HEK293 (cell line): ENCODE measurements around the gene CETP.

ENCODE experiments used
- CTCF ChIA-PET: fragments of 350-600 bp; formaldehyde crosslinking; extraction: SDS; loops from one replicate; lab custom pipeline; 2021; ENCODE audit warnings: antibody characterized with exemption; lab: Yijun Ruan, JAX
- POLR2A ChIA-PET: fragments of 300-600 bp; formaldehyde crosslinking; extraction: SDS; loops from one replicate; lab custom pipeline; 2020; ENCODE audit warnings: antibody characterized with exemption, inconsistent platforms; lab: Yijun Ruan, JAX
- H3K27ac ChIP-seq: fragments of 200-500 bp; sonication (Bioruptor generic); 2 replicates; pipeline ENCODE4 v1.5.1; 2014; ENCODE audit warnings: low read depth, low read length, control low read depth, inconsistent platforms; ENCODE audit errors: extremely low read depth
- H3K36me3 ChIP-seq, 2 experiments: fragments of 200-500 bp in 1 of 2; sonication (Bioruptor generic) in 1 of 2; 1 replicate in 1 of 2; 2 replicates in 1 of 2; pipeline ENCODE4 v1.5.1; 2014 to 2017; ENCODE audit warnings: inconsistent platforms in 2 of 2, low read length in 2 of 2; ENCODE audit not compliant: control insufficient read depth in 2 of 2, insufficient read depth in 1 of 2
- H3K4me1 ChIP-seq: fragments of 200-500 bp; sonication (Bioruptor generic); 2 replicates; pipeline ENCODE4 v1.5.1; 2014; ENCODE audit warnings: mild to moderate bottlenecking, low read length, inconsistent platforms; ENCODE audit not compliant: control insufficient read depth, insufficient read depth
- H3K4me3 ChIP-seq: 2 replicates; pipeline ENCODE4 v1.5.1; 2011; ENCODE audit warnings: low read depth, mild to moderate bottlenecking, control low read depth, low read length, moderate library complexity
- H3K9me3 ChIP-seq: fragments of 200-500 bp; sonication (Bioruptor generic); 2 replicates; pipeline ENCODE4 v1.5.1; 2014; ENCODE audit warnings: low read depth, low read length, inconsistent platforms; ENCODE audit not compliant: control insufficient read depth, insufficient read depth
- BCL11A ChIP-seq: fragments of 450-650 bp; formaldehyde crosslinking; IDR thresholded peaks from 2 replicates; pipeline ENCODE4 v1.5.1; 2016; ENCODE audit warnings: low read depth, missing biosample characterization, missing genetic modification characterization
- FEZF1 ChIP-seq: fragments of 450-650 bp; formaldehyde crosslinking; IDR thresholded peaks from 2 replicates; pipeline ENCODE4 v1.5.1; 2016; ENCODE audit warnings: missing biosample characterization, missing genetic modification characterization
- MZF1 ChIP-seq: fragments of 450-650 bp; formaldehyde crosslinking; IDR thresholded peaks from 2 replicates; pipeline ENCODE4 v1.5.1; 2017; ENCODE audit warnings: missing biosample characterization, missing genetic modification characterization, borderline replicate concordance
- SALL2 ChIP-seq: fragments of 450-650 bp; formaldehyde crosslinking; IDR thresholded peaks from 2 replicates; pipeline ENCODE4 v1.5.0; 2017; ENCODE audit warnings: missing biosample characterization, mild to moderate bottlenecking, missing genetic modification characterization, borderline replicate concordance
- SCRT2 ChIP-seq: fragments of 450-650 bp; formaldehyde crosslinking; IDR thresholded peaks from 2 replicates; pipeline ENCODE4 v1.5.1; 2016; ENCODE audit warnings: missing biosample characterization, missing genetic modification characterization
- ZBTB1 ChIP-seq: fragments of 450-650 bp; formaldehyde crosslinking; IDR thresholded peaks from 2 replicates; pipeline ENCODE4 v1.5.1; 2016; ENCODE audit warnings: missing biosample characterization, missing genetic modification characterization
- ZBTB48 ChIP-seq: fragments of 450-650 bp; formaldehyde crosslinking; IDR thresholded peaks from 2 replicates; pipeline ENCODE4 v1.5.1; 2016; ENCODE audit warnings: missing biosample characterization, missing genetic modification characterization
- ZFP41 ChIP-seq: fragments of 450-650 bp; formaldehyde crosslinking; IDR thresholded peaks from 2 replicates; pipeline ENCODE4 v1.5.1; 2016; ENCODE audit warnings: missing biosample characterization, missing genetic modification characterization, borderline replicate concordance
- ZNF10 ChIP-seq: fragments of 450-650 bp; formaldehyde crosslinking; IDR thresholded peaks from 2 replicates; pipeline ENCODE4 v1.5.1; 2017; ENCODE audit warnings: missing biosample characterization, missing genetic modification characterization
- ZNF114 ChIP-seq: fragments of 450-650 bp; formaldehyde crosslinking; IDR thresholded peaks from 2 replicates; pipeline ENCODE4 v1.5.0; 2017; ENCODE audit warnings: missing biosample characterization, missing genetic modification characterization
- ZNF274 ChIP-seq, 2 experiments: fragments of 200-500 bp in 1 of 2; fragments of 450-650 bp in 1 of 2; sonication (Bioruptor generic) in 1 of 2; formaldehyde crosslinking in 1 of 2; IDR thresholded peaks; 2 replicates each; pipeline versions ENCODE4 v1.5.1 to v1.6.1; 2014 to 2016; ENCODE audit warnings: borderline replicate concordance in 1 of 2, inconsistent platforms in 1 of 2, low read length in 1 of 2, missing biosample characterization in 1 of 2, missing genetic modification characterization in 1 of 2
- ZNF292 ChIP-seq: fragments of 450-650 bp; formaldehyde crosslinking; IDR thresholded peaks from 2 replicates; pipeline ENCODE4 v1.5.1; 2016; ENCODE audit warnings: low read depth, missing biosample characterization, missing genetic modification characterization, borderline replicate concordance
- ZNF341 ChIP-seq: fragments of 450-650 bp; formaldehyde crosslinking; IDR thresholded peaks from 2 replicates; pipeline ENCODE4; 2016; ENCODE audit warnings: low read depth, missing biosample characterization, missing genetic modification characterization
- ZNF423 ChIP-seq: fragments of 450-650 bp; formaldehyde crosslinking; IDR thresholded peaks from 2 replicates; pipeline ENCODE4 v1.5.1; 2016; ENCODE audit warnings: missing biosample characterization, missing genetic modification characterization
- ZNF433 ChIP-seq: fragments of 450-650 bp; formaldehyde crosslinking; IDR thresholded peaks from 2 replicates; pipeline ENCODE4 v1.5.1; 2016; ENCODE audit warnings: missing biosample characterization, missing genetic modification characterization, low read depth
- ZNF514 ChIP-seq: fragments of 450-650 bp; formaldehyde crosslinking; IDR thresholded peaks from 2 replicates; pipeline ENCODE4 v1.5.1; 2016; ENCODE audit warnings: missing biosample characterization, missing genetic modification characterization
- ZNF544 ChIP-seq: fragments of 450-650 bp; formaldehyde crosslinking; IDR thresholded peaks from 2 replicates; pipeline ENCODE4 v1.5.0; 2017; ENCODE audit warnings: missing biosample characterization, missing genetic modification characterization
- ZNF560 ChIP-seq: fragments of 450-650 bp; formaldehyde crosslinking; IDR thresholded peaks from 2 replicates; pipeline ENCODE4 v1.5.1; 2017; ENCODE audit warnings: missing biosample characterization, missing genetic modification characterization, borderline replicate concordance
- ZNF596 ChIP-seq: fragments of 450-650 bp; IDR thresholded peaks from 2 replicates; pipeline ENCODE4 v1.5.0; 2018; ENCODE audit warnings: missing biosample characterization, mild to moderate bottlenecking, missing genetic modification characterization, moderate library complexity
- ZNF629 ChIP-seq: fragments of 450-650 bp; formaldehyde crosslinking; IDR thresholded peaks from 2 replicates; pipeline ENCODE4 v1.5.1; 2017; ENCODE audit warnings: missing biosample characterization, missing genetic modification characterization
- ZNF660 ChIP-seq: fragments of 450-650 bp; IDR thresholded peaks from 2 replicates; pipeline ENCODE4 v1.5.1; 2018; ENCODE audit warnings: missing biosample characterization, mild to moderate bottlenecking, missing genetic modification characterization
- ZNF747 ChIP-seq: fragments of 450-650 bp; formaldehyde crosslinking; IDR thresholded peaks from 2 replicates; pipeline ENCODE4 v1.5.1; 2016; ENCODE audit warnings: missing biosample characterization, missing genetic modification characterization
- ZNF792 ChIP-seq: fragments of 450-650 bp; formaldehyde crosslinking; IDR thresholded peaks from 2 replicates; pipeline ENCODE4 v1.5.1; 2016; ENCODE audit warnings: missing biosample characterization, missing genetic modification characterization
- ZSCAN30 ChIP-seq: fragments of 450-650 bp; IDR thresholded peaks from 2 replicates; pipeline ENCODE4 v1.5.1; 2018; ENCODE audit warnings: missing biosample characterization, mild to moderate bottlenecking, missing genetic modification characterization, moderate library complexity
- TF ChIP-seq, protein P1 (sequence below): fragments of 450-650 bp; formaldehyde crosslinking; IDR thresholded peaks from 2 replicates; pipeline ENCODE4 v1.5.1; 2017; ENCODE audit warnings: missing biosample characterization, missing genetic modification characterization
- TF ChIP-seq, protein P2 (sequence below): fragments of 450-650 bp; formaldehyde crosslinking; IDR thresholded peaks from 2 replicates; pipeline ENCODE4 v1.5.1; 2016; ENCODE audit warnings: missing biosample characterization, missing genetic modification characterization

CETP gene

DNA sequence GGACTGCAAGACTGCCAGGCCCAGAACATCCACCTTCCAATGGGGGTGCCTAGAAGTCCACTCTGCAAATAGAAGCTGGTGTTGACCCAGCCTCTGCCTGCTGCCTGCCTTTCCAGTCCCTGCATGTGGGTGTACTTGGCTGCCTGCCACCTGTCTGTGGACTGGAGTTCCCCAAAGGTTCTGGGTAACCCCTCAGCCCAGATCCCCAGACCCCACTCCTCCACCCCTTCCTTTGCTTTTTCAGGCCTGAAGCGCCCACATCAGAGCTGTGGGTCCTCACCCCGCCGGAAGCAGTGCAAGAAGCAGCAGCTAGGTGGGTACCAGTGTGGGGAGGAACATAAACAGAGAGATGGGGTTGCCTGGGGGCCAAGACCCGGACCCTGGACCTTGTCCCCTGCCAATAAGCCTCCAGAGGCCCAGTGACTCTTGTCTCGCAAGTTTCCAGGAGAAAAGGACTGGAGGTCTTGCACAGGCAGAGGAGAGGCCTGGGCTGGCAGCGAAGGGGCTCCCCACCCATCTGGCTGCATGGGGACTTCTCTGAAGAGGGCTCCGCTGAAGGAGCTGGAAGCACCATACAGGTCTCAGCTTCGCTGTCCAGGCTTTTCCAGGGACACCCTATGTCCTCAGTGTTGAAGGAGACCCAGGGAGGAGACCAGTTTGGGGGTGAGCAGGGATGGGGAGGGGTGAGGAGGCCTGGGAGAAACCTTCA, 61.9 kb downstream of the CETP start:
- no peaks in the 10 kb centered on the region for H3K9me3 ChIP-seq
- no peak overlapping the region for H3K4me3 ChIP-seq
- no peaks in the 10 kb centered on the region for H3K4me1 ChIP-seq
- TF ChIP-seq ZBTB48 (no peak), ZBTB1 (tag by site-specific recombination) (no peak), ZFP41 (tag by site-specific recombination) (no peak), ZNF341 (tag by site-specific recombination) (no peak), ZNF560 (tag by site-specific recombination) (no peak), ZNF792 (tag by site-specific recombination) (no peak), BCL11A (tag by site-specific recombination) (no peak), FEZF1 (tag by site-specific recombination) (no peak), ZNF10 (no peak), ZNF747 (tag by site-specific recombination) (no peak), ZNF596 (no peak), ZNF514 (tag by site-specific recombination) (no peak), ZNF433 (no peak), ZNF629 (no peak), ZNF114 (tag by site-specific recombination) (no peak), ZNF544 (no peak)
- ChIA-PET POLR2A (no interaction called here), CTCF (interaction anchor here (0.7 kb wide), 1 partner anchor 9 kb away, joined by 3 read pairs; no protein-coding TSS in a partner anchor)
- H3K36me3 ChIP-seq, result peaks cover 0 to 9% of the 10 kb centered on the region in 2 experiments; a peak in 1 of 3 replicates
- H3K27ac ChIP-seq, result no peak overlapping the region

DNA sequence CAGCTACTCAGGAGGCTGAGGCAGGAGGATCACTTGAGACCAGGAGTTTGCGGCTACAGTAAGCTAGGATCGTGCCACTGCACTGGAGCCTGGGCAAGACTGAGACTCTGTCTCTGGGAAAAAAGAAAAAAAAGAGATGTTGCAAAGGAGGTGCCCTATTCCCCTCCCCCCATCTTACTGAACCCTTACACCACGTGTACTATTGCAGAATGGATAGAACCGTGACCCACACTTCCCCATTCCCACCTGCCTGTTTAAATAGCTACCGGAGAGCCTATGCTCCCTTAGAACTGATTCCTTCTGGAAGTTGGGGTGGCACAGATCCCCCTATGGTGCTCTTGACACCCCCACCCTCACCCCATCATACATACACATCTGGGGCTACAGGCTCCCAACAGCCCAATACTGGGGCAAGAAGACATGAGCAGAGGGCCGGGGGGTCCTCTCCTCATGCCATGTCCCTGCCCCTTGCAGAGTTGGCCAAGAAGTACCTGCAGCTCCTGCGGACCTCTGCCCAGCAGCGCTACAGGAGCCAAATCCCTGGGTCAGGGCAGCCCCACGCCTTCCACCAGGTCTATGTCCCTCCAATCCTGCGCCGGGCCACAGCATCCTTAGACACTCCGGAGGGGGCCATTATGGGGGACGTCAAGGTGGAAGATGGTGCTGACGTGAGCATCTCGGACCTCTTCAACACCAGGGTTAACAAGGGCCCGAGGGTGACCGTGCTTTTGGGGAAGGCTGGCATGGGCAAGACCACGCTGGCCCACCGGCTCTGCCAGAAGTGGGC, 63.3 kb downstream of the CETP start:
- Histone ChIP-seq H3K9me3 (no peaks in the 10 kb centered on the region), H3K36me3 (peaks cover 0 to 9% of the 10 kb centered on the region in 2 experiments; a peak in 1 of 3 replicates), H3K27ac (no peak overlapping the region), H3K4me1 (no peaks in the 10 kb centered on the region), H3K4me3 (no peak overlapping the region)
- POLR2A ChIA-PET, result no interaction called here
- CTCF ChIA-PET, result interaction anchor here (0.6 kb wide), 1 partner anchor 232 kb away, joined by 3 read pairs; no protein-coding TSS in a partner anchor
- TF ChIP-seq ZNF660 (tag by site-specific recombination) (no peak), ZSCAN30 (tag by site-specific recombination) (no peak), SCRT2 (tag by site-specific recombination) (no peak)

DNA sequence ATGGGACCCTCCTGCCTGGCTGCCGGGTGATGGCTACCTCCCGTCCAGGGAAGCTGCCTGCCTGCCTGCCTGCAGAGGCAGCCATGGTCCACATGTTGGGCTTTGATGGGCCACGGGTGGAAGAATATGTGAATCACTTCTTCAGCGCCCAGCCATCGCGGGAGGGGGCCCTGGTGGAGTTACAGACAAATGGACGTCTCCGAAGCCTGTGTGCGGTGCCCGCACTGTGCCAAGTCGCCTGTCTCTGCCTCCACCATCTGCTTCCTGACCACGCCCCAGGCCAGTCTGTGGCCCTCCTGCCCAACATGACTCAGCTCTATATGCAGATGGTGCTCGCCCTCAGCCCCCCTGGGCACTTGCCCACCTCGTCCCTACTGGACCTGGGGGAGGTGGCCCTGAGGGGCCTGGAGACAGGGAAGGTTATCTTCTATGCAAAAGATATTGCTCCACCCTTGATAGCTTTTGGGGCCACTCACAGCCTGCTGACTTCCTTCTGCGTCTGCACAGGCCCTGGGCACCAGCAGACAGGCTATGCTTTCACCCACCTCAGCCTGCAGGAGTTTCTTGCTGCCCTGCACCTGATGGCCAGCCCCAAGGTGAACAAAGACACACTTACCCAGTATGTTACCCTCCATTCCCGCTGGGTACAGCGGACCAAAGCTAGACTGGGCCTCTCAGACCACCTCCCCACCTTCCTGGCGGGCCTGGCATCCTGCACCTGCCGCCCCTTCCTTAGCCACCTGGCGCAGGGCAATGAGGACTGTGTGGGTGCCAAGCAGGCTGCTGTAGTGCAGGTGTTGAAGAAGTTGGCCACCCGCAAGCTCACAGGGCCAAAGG, 64.4 kb downstream of the CETP start:
- H3K9me3 ChIP-seq, result no peaks in the 10 kb centered on the region
- H3K4me3 ChIP-seq, result no peak overlapping the region
- ChIA-PET CTCF (no interaction called here), POLR2A (no interaction called here)
- no peak overlapping the region for H3K27ac ChIP-seq
- peaks cover 0 to 6% of the 10 kb centered on the region in 2 experiments; a peak in 2 of 3 replicates for H3K36me3 ChIP-seq
- H3K4me1 ChIP-seq, result no peaks in the 10 kb centered on the region
- no peak for TF ChIP-seq ZNF274 (IDR thresholded peaks at IDR 0.05; ENCODE audit: low read length)
- no peak for TF ChIP-seq ZNF274 (tag by site-specific recombination; IDR thresholded peaks at IDR 0.05; ENCODE audit: borderline replicate concordance)
- no peak for TF ChIP-seq MZF1 (tag by site-specific recombination)
- TF ChIP-seq, protein P1, sequence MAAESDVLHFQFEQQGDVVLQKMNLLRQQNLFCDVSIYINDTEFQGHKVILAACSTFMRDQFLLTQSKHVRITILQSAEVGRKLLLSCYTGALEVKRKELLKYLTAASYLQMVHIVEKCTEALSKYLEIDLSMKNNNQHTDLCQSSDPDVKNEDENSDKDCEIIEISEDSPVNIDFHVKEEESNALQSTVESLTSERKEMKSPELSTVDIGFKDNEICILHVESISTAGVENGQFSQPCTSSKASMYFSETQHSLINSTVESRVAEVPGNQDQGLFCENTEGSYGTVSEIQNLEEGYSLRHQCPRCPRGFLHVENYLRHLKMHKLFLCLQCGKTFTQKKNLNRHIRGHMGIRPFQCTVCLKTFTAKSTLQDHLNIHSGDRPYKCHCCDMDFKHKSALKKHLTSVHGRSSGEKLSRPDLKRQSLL (tag by site-specific recombination), result no peak
- TF ChIP-seq ZNF292, result no peak
- TF ChIP-seq, protein P2, sequence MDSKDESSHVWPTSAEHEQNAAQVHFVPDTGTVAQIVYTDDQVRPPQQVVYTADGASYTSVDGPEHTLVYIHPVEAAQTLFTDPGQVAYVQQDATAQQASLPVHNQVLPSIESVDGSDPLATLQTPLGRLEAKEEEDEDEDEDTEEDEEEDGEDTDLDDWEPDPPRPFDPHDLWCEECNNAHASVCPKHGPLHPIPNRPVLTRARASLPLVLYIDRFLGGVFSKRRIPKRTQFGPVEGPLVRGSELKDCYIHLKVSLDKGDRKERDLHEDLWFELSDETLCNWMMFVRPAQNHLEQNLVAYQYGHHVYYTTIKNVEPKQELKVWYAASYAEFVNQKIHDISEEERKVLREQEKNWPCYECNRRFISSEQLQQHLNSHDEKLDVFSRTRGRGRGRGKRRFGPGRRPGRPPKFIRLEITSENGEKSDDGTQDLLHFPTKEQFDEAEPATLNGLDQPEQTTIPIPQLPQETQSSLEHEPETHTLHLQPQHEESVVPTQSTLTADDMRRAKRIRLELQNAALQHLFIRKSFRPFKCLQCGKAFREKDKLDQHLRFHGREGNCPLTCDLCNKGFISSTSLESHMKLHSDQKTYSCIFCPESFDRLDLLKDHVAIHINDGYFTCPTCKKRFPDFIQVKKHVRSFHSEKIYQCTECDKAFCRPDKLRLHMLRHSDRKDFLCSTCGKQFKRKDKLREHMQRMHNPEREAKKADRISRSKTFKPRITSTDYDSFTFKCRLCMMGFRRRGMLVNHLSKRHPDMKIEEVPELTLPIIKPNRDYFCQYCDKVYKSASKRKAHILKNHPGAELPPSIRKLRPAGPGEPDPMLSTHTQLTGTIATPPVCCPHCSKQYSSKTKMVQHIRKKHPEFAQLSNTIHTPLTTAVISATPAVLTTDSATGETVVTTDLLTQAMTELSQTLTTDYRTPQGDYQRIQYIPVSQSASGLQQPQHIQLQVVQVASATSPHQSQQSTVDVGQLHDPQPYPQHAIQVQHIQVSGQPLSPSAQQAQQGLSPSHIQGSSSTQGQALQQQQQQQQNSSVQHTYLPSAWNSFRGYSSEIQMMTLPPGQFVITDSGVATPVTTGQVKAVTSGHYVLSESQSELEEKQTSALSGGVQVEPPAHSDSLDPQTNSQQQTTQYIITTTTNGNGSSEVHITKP (tag by site-specific recombination), result no peak
- no peak for TF ChIP-seq ZNF114 (tag by site-specific recombination)
- no peak for TF ChIP-seq ZNF423 (tag by site-specific recombination)
- no peak for TF ChIP-seq SALL2 (tag by site-specific recombination)
